ENCODE results near the gene CEACAM7.
"Not testable (repeated sequence)": the region's sequence is repeated elsewhere in the genome, so short reads cannot be mapped to it uniquely, and the experiment has no call there.

The CEACAM7 gene

GRCh38 chr19:41688098-41688497 is at the start of gene CEACAM7:
CEACAM7 (minus strand) TSS chr19:41688270; CDS start chr19:41688165, 105 bp downstream.
- DNase-seq (no peak), ATAC-seq (no peak)
- H3K27ac Mint-ChIP-seq = peak within 1 kb of the TSS in 1 of 2 donors; percentile 47
- H3K4me3 Mint-ChIP-seq = no peak within 1 kb of the TSS
- H3K4me1 Mint-ChIP-seq = peaks cover 4% of the 10 kb centered on the region
- H3K9me3 Mint-ChIP-seq = no peaks in the 10 kb centered on the region
- peaks cover 59% of the 10 kb centered on the region for H3K27me3 Mint-ChIP-seq

- DNase-seq (no peak), ATAC-seq (no peak)
- no peaks in the 10 kb centered on the region for H3K9me3 Mint-ChIP-seq
- H3K27me3 Mint-ChIP-seq = peaks cover 70% of the 10 kb centered on the region
- no peak overlapping the region for H3K4me3 Mint-ChIP-seq
- peaks cover 32% of the 10 kb centered on the region for H3K4me1 Mint-ChIP-seq
- peak overlapping the region in 1 of 2 donors; percentile 49 for H3K27ac Mint-ChIP-seq
Observed at GRCh38 chr19:41735071-41735600, 47.1 kb upstream of the CEACAM7 start.

- Mint-ChIP-seq H3K27me3 (peaks cover 65% of the 10 kb centered on the region), H3K4me3 (no peak overlapping the region), H3K9me3 (no peaks in the 10 kb centered on the region), H3K27ac (peak overlapping the region in 1 of 2 donors; percentile 49), H3K4me1 (peaks cover 26% of the 10 kb centered on the region)
- ATAC-seq = no peak
- DNase-seq = no peak
Observed at GRCh38 chr19:41734585-41734984, 46.5 kb upstream of the CEACAM7 start.

- Mint-ChIP-seq H3K9me3 (no peaks in the 10 kb centered on the region), H3K4me3 (no peak overlapping the region), H3K27me3 (peaks cover 61% of the 10 kb centered on the region), H3K4me1 (peaks cover 22% of the 10 kb centered on the region), H3K27ac (no peak overlapping the region)
- ATAC-seq = no peak
- DNase-seq = no peak
Observed at GRCh38 chr19:41734156-41734555, 46.1 kb upstream of the CEACAM7 start.

- peaks cover 33% of the 10 kb centered on the region for H3K27me3 Mint-ChIP-seq
- DNase-seq = no peak
- H3K4me1 Mint-ChIP-seq = no peaks in the 10 kb centered on the region
- no peak overlapping the region for H3K27ac Mint-ChIP-seq
- no peak overlapping the region for H3K4me3 Mint-ChIP-seq
- no peak for ATAC-seq
- H3K9me3 Mint-ChIP-seq = no peaks in the 10 kb centered on the region
Observed at GRCh38 chr19:41726493-41726892, 38.4 kb upstream of the CEACAM7 start.

- Mint-ChIP-seq H3K27ac (no peak overlapping the region), H3K4me3 (no peak overlapping the region), H3K9me3 (no peaks in the 10 kb centered on the region), H3K27me3 (peaks cover 62% of the 10 kb centered on the region), H3K4me1 (no peaks in the 10 kb centered on the region)
- DNase-seq (no peak), ATAC-seq (no peak)
Observed at GRCh38 chr19:41720103-41720502, 32.0 kb upstream of the CEACAM7 start.

- H3K4me1 Mint-ChIP-seq = no peaks in the 10 kb centered on the region
- DNase-seq (no peak), ATAC-seq (no peak)
- no peak overlapping the region for H3K27ac Mint-ChIP-seq
- no peak overlapping the region for H3K4me3 Mint-ChIP-seq
- H3K27me3 Mint-ChIP-seq = peaks cover 75% of the 10 kb centered on the region
- H3K9me3 Mint-ChIP-seq = no peaks in the 10 kb centered on the region
Observed at GRCh38 chr19:41718761-41719160, 30.7 kb upstream of the CEACAM7 start.

GRCh38 chr19:41714598-41714997 is 26.5 kb upstream of the CEACAM7 start:
- Mint-ChIP-seq H3K27ac (no peak overlapping the region), H3K4me1 (no peaks in the 10 kb centered on the region), H3K9me3 (no peaks in the 10 kb centered on the region), H3K4me3 (no peak overlapping the region), H3K27me3 (peaks cover 93% of the 10 kb centered on the region)
- no peak for ATAC-seq
- DNase-seq = no peak

- Mint-ChIP-seq H3K27me3 (peaks cover 89% of the 10 kb centered on the region), H3K4me3 (no peak overlapping the region), H3K9me3 (no peaks in the 10 kb centered on the region), H3K27ac (no peak overlapping the region), H3K4me1 (peaks cover 7% of the 10 kb centered on the region)
- DNase-seq (no peak), ATAC-seq (no peak)
Observed at GRCh38 chr19:41711376-41712261, 23.5 kb upstream of the CEACAM7 start.

GRCh38 chr19:41709951-41710645 is 22.0 kb upstream of the CEACAM7 start:
- DNase-seq = no peak
- no peaks in the 10 kb centered on the region for H3K9me3 Mint-ChIP-seq
- no peak for ATAC-seq
- H3K27me3 Mint-ChIP-seq = peaks cover 89% of the 10 kb centered on the region
- H3K4me3 Mint-ChIP-seq = no peak overlapping the region
- H3K27ac Mint-ChIP-seq = no peak overlapping the region
- peaks cover 11% of the 10 kb centered on the region for H3K4me1 Mint-ChIP-seq

GRCh38 chr19:41709516-41709915 is 21.4 kb upstream of the CEACAM7 start:
- H3K27me3 Mint-ChIP-seq = peaks cover 89% of the 10 kb centered on the region
- not testable (repeated sequence) for ATAC-seq, H3K27ac Mint-ChIP-seq, H3K4me3 Mint-ChIP-seq, DNase-seq, H3K9me3 Mint-ChIP-seq
- peaks cover 11% of the 10 kb centered on the region for H3K4me1 Mint-ChIP-seq

GRCh38 chr19:41708481-41708880 is 20.4 kb upstream of the CEACAM7 start, which contains the start of gene CEACAM5:
CEACAM5 (plus strand) TSS chr19:41708626; CDS start chr19:41708732, 106 bp downstream.
- Mint-ChIP-seq H3K4me1 (peaks cover 11% of the 10 kb centered on the region), H3K9me3 (no peaks in the 10 kb centered on the region), H3K4me3 (no peak within 1 kb of the TSS), H3K27ac (no peak within 1 kb of the TSS), H3K27me3 (peaks cover 86% of the 10 kb centered on the region)
- DNase-seq = no peak
- no peak for ATAC-seq

- DNase-seq (no peak), ATAC-seq (no peak)
- peaks cover 80% of the 10 kb centered on the region for H3K27me3 Mint-ChIP-seq
- no peak overlapping the region for H3K27ac Mint-ChIP-seq
- peaks cover 11% of the 10 kb centered on the region for H3K4me1 Mint-ChIP-seq
- no peak overlapping the region for H3K4me3 Mint-ChIP-seq
- H3K9me3 Mint-ChIP-seq = no peaks in the 10 kb centered on the region
Observed at GRCh38 chr19:41707871-41708371, 19.9 kb upstream of the CEACAM7 start.

- H3K27me3 Mint-ChIP-seq = peaks cover 76% of the 10 kb centered on the region
- H3K9me3 Mint-ChIP-seq = no peaks in the 10 kb centered on the region
- H3K27ac Mint-ChIP-seq = no peak overlapping the region
- H3K4me3 Mint-ChIP-seq = no peak overlapping the region
- no peak for DNase-seq
- peaks cover 11% of the 10 kb centered on the region for H3K4me1 Mint-ChIP-seq
- ATAC-seq = no peak
Observed at GRCh38 chr19:41707502-41707812, 19.4 kb upstream of the CEACAM7 start.

GRCh38 chr19:41706741-41707501 is 18.9 kb upstream of the CEACAM7 start:
- Mint-ChIP-seq H3K4me3 (peak overlapping the region; percentile 66 to 73), H3K27ac (no peak overlapping the region), H3K27me3 (peaks cover 73% of the 10 kb centered on the region), H3K9me3 (no peaks in the 10 kb centered on the region), H3K4me1 (peaks cover 11% of the 10 kb centered on the region)
- DNase-seq (peak; percentile 75 to 78), ATAC-seq (peak; percentile 95)

Measured in stimulated activated naive CD8-positive, alpha-beta T cell treated with anti-CD3 and anti-CD28 coated beads, Interleukin-15, amount 100 ng/mL, for 72 hours (primary cell).